IMR-90 (cell line): ENCODE data around the gene NDUFAF8.

Source experiments
- BHLHE40 ChIP-seq: fragments of 150-350 bp; IDR thresholded peaks from 2 replicates; pipeline ENCODE4 v1.6.1; 2016; ENCODE audit warnings: mild to moderate bottlenecking, low read depth, low read length
- CEBPB ChIP-seq: IDR thresholded peaks from 2 replicates; pipeline ENCODE4 v1.6.1; 2012; ENCODE audit warnings: low read depth, low read length, improper control_type of control experiment
- CTCF ChIP-seq: conservative IDR thresholded peaks from 2 replicates; pipeline ENCODE4 v1.5.1; 2012; ENCODE audit warnings: mild to moderate bottlenecking, low read depth, low read length, improper control_type of control experiment
- ELK1 ChIP-seq: fragments of 150-350 bp; IDR thresholded peaks from 2 replicates; pipeline ENCODE4 v1.6.1; 2016; ENCODE audit warnings: low read depth, mild to moderate bottlenecking, low read length, moderate library complexity, borderline replicate concordance
- FOS ChIP-seq: fragments of 150-350 bp; IDR thresholded peaks from 2 replicates; pipeline ENCODE4 v1.6.1; 2016; ENCODE audit warnings: low read depth, low read length
- MAZ ChIP-seq: IDR thresholded peaks from 2 replicates; pipeline ENCODE4 v1.6.1; 2012; ENCODE audit warnings: low read depth, mild to moderate bottlenecking, low read length, improper control_type of control experiment, moderate library complexity, borderline replicate concordance
- POLR2A ChIP-seq: IDR thresholded peaks from 2 replicates; pipeline ENCODE4 v1.6.1; 2012; ENCODE audit warnings: mild to moderate bottlenecking, low read depth, low read length
- RAD21 ChIP-seq: IDR thresholded peaks from 2 replicates; pipeline ENCODE4 v1.6.1; 2012; ENCODE audit warnings: low read length, improper control_type of control experiment
- RCOR1 ChIP-seq: IDR thresholded peaks from 2 replicates; pipeline ENCODE4 v1.6.1; 2012; ENCODE audit warnings: mild to moderate bottlenecking, low read length, improper control_type of control experiment; ENCODE audit not compliant: insufficient replicate concordance
- RFX5 ChIP-seq: IDR thresholded peaks from 2 replicates; pipeline ENCODE4 v1.8.0; 2012; ENCODE audit warnings: low read depth, mild to moderate bottlenecking, low read length, moderate library complexity
- SMC3 ChIP-seq: fragments of 150-350 bp; IDR thresholded peaks from 2 replicates; pipeline ENCODE4 v1.6.1; 2016; ENCODE audit warnings: low read depth, mild to moderate bottlenecking, antibody characterized with exemption, low read length, moderate library complexity

- TF ChIP-seq MAZ (no peak), CTCF (no peak), SMC3 (no peak), BHLHE40 (no peak), RFX5 (no peak), RCOR1 (no peak), POLR2A (no peak), FOS (no peak), RAD21 (no peak), CEBPB (no peak), ELK1 (no peak)
Measured at GRCh38 chr17:81210466-81210865, 28.7 kb upstream of the NDUFAF8 start.
